Mucosa of descending colon (tissue), 3 donors: ENCODE results near the gene ZNF407. TPM values are rescaled to one million over a fixed set of nuclear protein-coding genes. Genes with fewer than 3 reads are reported as not detected.
A peak's percentile ranks its signal among the peaks of the same experiment; 100 is the strongest.

Source experiments
- ATAC-seq: fragments of 200-7000 bp; cut with Tn5 transposase; one replicate; pipeline ENCODE4 v1.9.1; 2020; ENCODE audit warnings: mild to moderate bottlenecking, moderate library complexity
- DNase-seq, 3 donors: peaks; one replicate each; pipeline ENCODE4 v3.0.0-alpha.2; 2020
- H3K36me3 ChIP-seq: fragments of 200-600 bp; one replicate; pipeline ENCODE4 v1.8.0; 2021; ENCODE audit warnings: low read depth, mild to moderate bottlenecking
- H3K4me1 ChIP-seq: fragments of 200-600 bp; one replicate; pipeline ENCODE4 v1.8.0; 2021; ENCODE audit warnings: low read depth, mild to moderate bottlenecking
- H3K4me3 ChIP-seq: fragments of 200-600 bp; one replicate; pipeline ENCODE4 v1.8.0; 2021; ENCODE audit warnings: mild to moderate bottlenecking
- H3K9me3 ChIP-seq: fragments of 200-600 bp; one replicate; pipeline ENCODE4 v1.8.0; 2021; ENCODE audit warnings: mild to moderate bottlenecking
- intact Hi-C, 2 donors: fragments of 100-400 bp; cut with DNase I in 1 of 2; cut with micrococcal nuclease in 1 of 2; formaldehyde crosslinking; loops; one replicate each; pipeline versions ENCODE4 v1.11.0 to v1.11.1; 2022; cut with DNase I, micrococcal nuclease
- total RNA-seq, 3 donors: library from RNA; stranded (reverse); fragmentation: NEBNext Ultra II Directional in 2 of 3; extraction: Animal tissue kit (Norgen Biotek cat#: 25700) in 2 of 3; gene quantifications; one replicate each; pipeline versions ENCODE4 v1.2.1 to v1.2.4, GENCODE V29; 2021 to 2023
- TF ChIP-seq, protein P1 (sequence below): fragments of 200-600 bp; IDR thresholded peaks from one replicate; pipeline ENCODE4 v1.8.0; 2022; ENCODE audit warnings: antibody characterized with exemption, mild to moderate bottlenecking
- donor health status: DM: no; HTN: no; CAD: no; lungs with moderate emphysema.
- donor health status: DM: no; HTN: no; CAD: no.
- donor health status: DM: no; HTN: yes; CAD: no.

Gene ZNF407
- total RNA-seq, 3 donors from 2014 or later, result 13.0 to 25.1 (median 18.8) TPM

DNA sequence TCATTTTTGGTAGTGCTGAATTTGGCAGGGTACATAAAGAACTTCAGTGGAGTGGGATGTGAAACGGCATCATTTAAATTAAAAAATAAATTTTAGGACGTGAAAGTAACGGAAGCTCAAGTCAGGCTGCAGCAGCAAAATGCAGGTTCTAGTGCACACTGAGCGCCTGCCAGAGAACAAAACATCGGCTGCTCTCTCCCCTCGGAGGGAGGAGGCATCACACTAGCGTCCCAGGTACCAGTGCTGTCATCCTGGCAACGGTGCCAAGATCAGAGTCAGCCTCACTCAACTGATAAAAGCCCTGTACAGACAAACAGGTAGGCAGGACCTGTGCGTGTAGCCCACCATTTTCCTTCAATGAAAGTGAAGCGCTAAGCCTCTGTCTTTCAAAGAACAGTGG is 349.7 kb downstream of the ZNF407 start:
- TF ChIP-seq, protein P1, sequence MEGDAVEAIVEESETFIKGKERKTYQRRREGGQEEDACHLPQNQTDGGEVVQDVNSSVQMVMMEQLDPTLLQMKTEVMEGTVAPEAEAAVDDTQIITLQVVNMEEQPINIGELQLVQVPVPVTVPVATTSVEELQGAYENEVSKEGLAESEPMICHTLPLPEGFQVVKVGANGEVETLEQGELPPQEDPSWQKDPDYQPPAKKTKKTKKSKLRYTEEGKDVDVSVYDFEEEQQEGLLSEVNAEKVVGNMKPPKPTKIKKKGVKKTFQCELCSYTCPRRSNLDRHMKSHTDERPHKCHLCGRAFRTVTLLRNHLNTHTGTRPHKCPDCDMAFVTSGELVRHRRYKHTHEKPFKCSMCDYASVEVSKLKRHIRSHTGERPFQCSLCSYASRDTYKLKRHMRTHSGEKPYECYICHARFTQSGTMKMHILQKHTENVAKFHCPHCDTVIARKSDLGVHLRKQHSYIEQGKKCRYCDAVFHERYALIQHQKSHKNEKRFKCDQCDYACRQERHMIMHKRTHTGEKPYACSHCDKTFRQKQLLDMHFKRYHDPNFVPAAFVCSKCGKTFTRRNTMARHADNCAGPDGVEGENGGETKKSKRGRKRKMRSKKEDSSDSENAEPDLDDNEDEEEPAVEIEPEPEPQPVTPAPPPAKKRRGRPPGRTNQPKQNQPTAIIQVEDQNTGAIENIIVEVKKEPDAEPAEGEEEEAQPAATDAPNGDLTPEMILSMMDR, result no peak
- no peak for ATAC-seq
- intact Hi-C loops, result no loop called here
- Histone ChIP-seq H3K4me1 (peaks cover 9% of the 10 kb centered on the region), H3K9me3 (no peaks in the 10 kb centered on the region), H3K36me3 (no peaks in the 10 kb centered on the region), H3K4me3 (no peak overlapping the region)
- DNase-seq, result no peak

DNA sequence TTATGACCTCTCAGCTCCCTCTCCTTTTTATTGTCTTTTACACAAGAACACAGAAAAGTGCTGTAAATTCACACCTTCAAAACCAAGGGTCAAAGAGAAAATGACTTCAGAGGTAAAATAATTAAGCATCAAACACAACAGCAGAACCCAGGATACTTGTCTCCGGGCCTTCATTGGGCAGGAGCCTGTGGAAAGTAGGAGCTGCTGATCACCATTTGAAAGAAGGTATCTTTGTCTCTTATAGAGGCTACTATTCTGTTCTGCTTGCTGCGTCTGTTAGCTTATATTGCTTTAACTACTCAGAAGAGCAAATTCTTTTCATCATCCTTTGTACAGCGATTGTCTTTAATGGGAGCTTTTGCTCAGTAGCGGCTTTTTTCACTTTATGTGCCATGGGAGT is 350.2 kb downstream of the ZNF407 start:
- intact Hi-C loops, result no loop called here
- ATAC-seq (no peak), DNase-seq (no peak)
- TF ChIP-seq, protein P1, result no peak
- no peaks in the 10 kb centered on the region for H3K36me3 ChIP-seq
- no peaks in the 10 kb centered on the region for H3K9me3 ChIP-seq
- no peak overlapping the region for H3K4me3 ChIP-seq
- peaks cover 9% of the 10 kb centered on the region for H3K4me1 ChIP-seq

DNA sequence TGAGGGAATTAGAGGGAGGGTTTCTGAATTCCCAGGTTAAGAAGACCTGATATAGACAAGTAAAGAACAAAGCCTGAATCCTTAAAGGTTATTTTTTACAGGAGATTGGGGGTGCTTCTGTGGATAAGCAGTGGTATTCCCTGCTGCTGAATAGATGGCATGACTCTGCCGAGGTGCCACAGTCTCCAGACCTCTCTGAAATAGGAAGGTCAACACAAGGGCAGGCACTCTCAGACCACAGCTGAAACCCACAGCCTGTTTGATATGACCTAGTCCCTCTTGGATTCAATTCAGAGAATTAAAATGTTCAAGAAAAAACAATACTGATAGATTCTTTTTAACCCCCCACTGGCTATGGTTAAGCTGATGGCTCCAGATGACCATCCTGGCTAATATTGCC is 351.9 kb downstream of the ZNF407 start:
- Histone ChIP-seq H3K9me3 (no peaks in the 10 kb centered on the region), H3K4me1 (peaks cover 9% of the 10 kb centered on the region), H3K36me3 (no peaks in the 10 kb centered on the region), H3K4me3 (no peak overlapping the region)
- TF ChIP-seq, protein P1, result no peak
- ATAC-seq (no peak), DNase-seq (no peak)
- intact Hi-C loops, result no loop called here

DNA sequence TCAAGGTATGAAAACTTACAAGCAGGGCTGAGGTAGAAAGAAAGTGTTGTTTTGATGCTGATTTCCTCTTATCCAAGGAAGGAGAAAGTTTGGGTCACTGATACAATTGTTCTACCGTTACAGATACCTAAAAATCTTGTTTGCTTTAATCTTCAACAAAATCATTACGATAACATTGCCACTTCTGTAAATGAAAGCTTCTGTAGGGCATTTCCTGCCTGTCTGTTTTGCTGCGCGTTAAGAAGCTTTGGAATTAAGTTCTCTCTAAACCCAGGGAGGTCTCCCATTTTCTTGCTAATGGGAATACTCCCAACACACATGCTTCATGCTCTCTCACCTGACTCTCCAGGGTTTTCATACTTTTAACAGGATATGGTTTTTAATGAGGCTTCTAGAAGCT is 352.8 kb downstream of the ZNF407 start:
- intact Hi-C loops, result no loop called here
- no peak for ATAC-seq
- H3K4me3 ChIP-seq, result no peak overlapping the region
- no peak for DNase-seq
- H3K36me3 ChIP-seq, result no peaks in the 10 kb centered on the region
- TF ChIP-seq, protein P1, result no peak
- H3K4me1 ChIP-seq, result peaks cover 9% of the 10 kb centered on the region
- no peaks in the 10 kb centered on the region for H3K9me3 ChIP-seq

DNA sequence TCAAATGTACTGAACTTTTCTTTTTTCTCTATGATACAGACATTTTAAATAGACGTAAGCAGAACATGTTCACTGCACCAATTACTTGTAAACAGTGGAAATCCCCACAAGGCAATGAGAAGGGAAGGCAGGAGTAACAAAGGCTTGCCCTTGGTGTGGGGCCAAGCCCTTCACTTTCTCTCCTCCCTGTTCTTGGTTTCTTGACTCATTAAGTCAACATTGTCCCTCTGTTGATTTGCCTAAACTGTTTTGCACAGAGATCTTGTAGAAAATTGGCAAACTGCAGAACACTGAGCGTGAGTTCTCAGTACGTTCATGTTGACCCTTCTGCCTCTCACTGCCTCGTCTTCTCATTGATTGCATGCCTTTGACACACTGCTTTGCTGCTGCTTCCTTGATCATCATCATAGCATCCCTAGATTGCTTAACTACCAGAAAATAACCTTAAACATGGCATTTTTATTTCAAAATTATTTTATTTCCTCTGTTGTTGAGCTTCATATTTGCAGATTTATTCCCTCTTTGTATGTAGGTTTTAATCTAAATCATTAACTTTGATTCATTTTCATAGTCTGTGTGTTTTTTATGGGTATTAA is 353.6 kb downstream of the ZNF407 start:
- H3K36me3 ChIP-seq, result no peaks in the 10 kb centered on the region
- no peaks in the 10 kb centered on the region for H3K9me3 ChIP-seq
- H3K4me3 ChIP-seq, result no peak overlapping the region
- peaks cover 9% of the 10 kb centered on the region for H3K4me1 ChIP-seq
- intact Hi-C loops, result no loop called here
- peak; percentile 98 for ATAC-seq
- TF ChIP-seq, protein P1, result no peak
- peak in 2 of 3 donors; percentile 41 to 64 for DNase-seq
